Activated CD4-positive, alpha-beta T cell treated with anti-CD3 and anti-CD28 coated beads, Interleukin-2, amount 10 ng/mL, durations not matched to agents 24 days and 14 days (primary cell): ENCODE data around the gene FOXN3. TPM values are rescaled to one million over a fixed set of nuclear protein-coding genes. Genes with fewer than 3 reads are reported as not detected.
"Not testable (repeated sequence)": the region's sequence is repeated elsewhere in the genome, so short reads cannot be mapped to it uniquely, and the experiment has no call there.

Source experiments
- DNase-seq: peaks from one replicate; pipeline ENCODE4 v3.0.0; 2022
- H3K27ac Mint-ChIP-seq: one replicate; pipeline ENCODE4 v1.8.0; 2022; ENCODE audit warnings: mild to moderate bottlenecking, mixed read lengths
- H3K27me3 Mint-ChIP-seq: one replicate; pipeline ENCODE4 v1.8.0; 2022; ENCODE audit warnings: mixed read lengths
- H3K36me3 Mint-ChIP-seq: one replicate; pipeline ENCODE4 v1.8.0; 2022; ENCODE audit warnings: low read depth, mild to moderate bottlenecking, mixed read lengths
- H3K4me1 Mint-ChIP-seq: one replicate; pipeline ENCODE4 v1.8.0; 2021; ENCODE audit warnings: mixed read lengths
- H3K4me3 Mint-ChIP-seq: one replicate; pipeline ENCODE4 v1.8.0; 2022; ENCODE audit warnings: mild to moderate bottlenecking, moderate library complexity, mixed read lengths
- H3K9me3 Mint-ChIP-seq: one replicate; pipeline ENCODE4 v1.8.0; 2021; ENCODE audit warnings: mixed read lengths
- intact Hi-C: fragments of 100-400 bp; cut with micrococcal nuclease; formaldehyde crosslinking; loops from one replicate; pipeline ENCODE4 v1.15.1; 2023
- total RNA-seq: library from RNA; stranded (reverse); gene quantifications from 2 replicates; pipeline ENCODE4 v1.2.3, GENCODE V29; 2022

FOXN3 gene
- total RNA-seq, 1 donor from 2014 or later: 80.0 TPM

DNA sequence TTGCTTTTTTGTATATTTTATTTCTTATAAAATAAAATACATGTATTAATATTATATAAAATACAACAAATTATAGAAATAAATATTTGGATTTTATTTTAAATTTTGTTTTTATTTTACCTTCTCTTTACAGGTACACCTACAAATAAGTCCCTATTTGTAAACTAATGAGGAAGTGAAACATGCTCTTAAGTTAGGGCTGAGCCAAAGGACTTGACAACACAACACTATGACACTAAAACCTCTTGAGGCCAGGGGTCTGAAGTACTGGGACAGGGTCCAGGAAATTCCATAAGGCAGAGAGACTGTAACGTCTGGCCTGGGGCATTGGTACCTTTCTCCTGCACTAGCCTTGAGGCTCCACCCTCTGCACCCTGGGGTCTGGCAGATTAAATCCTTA is 293.2 kb downstream of the FOXN3 start:
- Mint-ChIP-seq H3K36me3 (no peaks in the 10 kb centered on the region), H3K4me3 (no peak overlapping the region), H3K9me3 (peaks cover 8% of the 10 kb centered on the region), H3K27me3 (peaks cover 4% of the 10 kb centered on the region), H3K27ac (no peak overlapping the region), H3K4me1 (no peaks in the 10 kb centered on the region)
- intact Hi-C loops: no loop called here
- no peak for DNase-seq

DNA sequence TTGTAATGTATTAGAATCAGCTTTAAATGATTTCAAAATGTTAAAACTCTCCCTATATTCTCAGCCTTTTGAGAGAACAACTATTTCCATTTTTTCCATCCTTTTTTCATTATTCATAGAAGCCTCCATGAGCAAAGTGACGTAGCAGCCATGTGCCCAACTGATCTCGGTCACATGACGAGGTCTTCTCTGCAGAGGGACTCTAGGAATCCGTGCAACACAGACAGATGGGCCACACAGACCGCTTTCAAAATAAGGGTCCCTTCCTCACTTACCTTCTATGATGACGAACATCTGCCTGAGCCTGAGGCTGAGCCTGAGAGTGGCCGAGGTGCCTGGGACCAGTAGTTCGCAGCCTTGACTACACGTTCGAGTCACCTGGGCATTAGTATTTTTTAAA is 293.8 kb downstream of the FOXN3 start:
- intact Hi-C loops: no loop called here
- no peaks in the 10 kb centered on the region for H3K36me3 Mint-ChIP-seq
- H3K4me3 Mint-ChIP-seq: no peak overlapping the region

DNA sequence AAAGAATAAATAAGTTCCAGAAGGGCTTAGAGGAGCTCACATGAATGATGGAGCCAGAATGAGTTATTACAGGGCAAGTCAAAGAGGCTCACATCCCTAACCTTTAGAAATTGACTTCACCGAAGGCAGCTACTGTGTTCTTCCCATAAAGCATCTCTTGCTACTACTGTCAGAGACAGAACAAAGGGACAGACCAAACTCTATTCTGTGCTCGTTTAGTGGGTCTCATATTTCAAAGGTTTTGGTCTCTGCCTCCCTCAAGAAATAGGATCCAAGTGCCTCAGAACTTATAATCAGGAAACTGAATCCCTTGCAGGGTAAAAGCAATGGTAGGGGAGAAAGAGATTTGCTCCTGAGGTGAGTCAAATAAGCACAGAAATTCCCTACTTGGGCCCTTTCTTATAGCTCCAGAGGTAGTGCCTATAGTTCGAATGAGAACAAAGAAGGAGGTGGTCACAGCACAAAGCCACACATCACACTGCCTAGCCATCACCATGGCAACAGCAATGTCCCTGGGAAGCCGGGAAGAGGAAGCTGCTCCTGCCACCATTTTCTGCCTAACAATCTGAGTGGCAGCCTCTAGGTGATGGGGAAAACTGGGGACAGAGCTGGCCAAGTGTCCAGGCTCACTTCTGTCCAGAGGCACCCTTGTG is 294.9 kb downstream of the FOXN3 start:
- Mint-ChIP-seq H3K4me1 (no peaks in the 10 kb centered on the region), H3K27ac (no peak overlapping the region), H3K4me3 (no peak overlapping the region), H3K27me3 (peaks cover 4% of the 10 kb centered on the region), H3K36me3 (no peaks in the 10 kb centered on the region), H3K9me3 (peaks cover 12% of the 10 kb centered on the region)
- intact Hi-C loops: no loop called here
- no peak for DNase-seq

More for the DNA sequence above, 293.8 kb downstream of the FOXN3 start:
- H3K27ac Mint-ChIP-seq: no peak overlapping the region
- peaks cover 12% of the 10 kb centered on the region for H3K9me3 Mint-ChIP-seq
- no peak for DNase-seq
- H3K27me3 Mint-ChIP-seq: peaks cover 4% of the 10 kb centered on the region
- H3K4me1 Mint-ChIP-seq: no peaks in the 10 kb centered on the region

DNA sequence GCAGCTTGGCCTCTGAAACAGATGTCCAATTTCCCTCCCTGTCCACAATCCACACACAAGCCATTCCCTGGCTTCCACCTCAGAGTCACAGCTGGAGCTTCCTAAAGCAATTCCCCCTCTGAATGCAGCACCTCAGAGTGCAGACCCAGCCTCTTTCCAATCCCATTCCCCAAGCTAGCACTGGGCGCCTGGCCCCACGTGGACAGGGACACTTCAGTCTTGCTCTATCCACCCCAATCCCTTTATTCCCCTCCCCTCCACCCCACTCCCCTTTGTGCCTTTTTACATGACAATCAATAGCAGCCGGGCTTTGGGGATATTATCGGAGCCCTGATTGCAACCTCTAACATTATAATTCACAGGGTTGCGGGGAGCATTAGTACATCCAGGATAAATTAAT is 300.0 kb downstream of the FOXN3 start:
- Mint-ChIP-seq H3K4me3 (no peak overlapping the region), H3K27ac (no peak overlapping the region), H3K4me1 (no peaks in the 10 kb centered on the region), H3K36me3 (no peaks in the 10 kb centered on the region), H3K27me3 (peaks cover 3% of the 10 kb centered on the region), H3K9me3 (peaks cover 12% of the 10 kb centered on the region)
- intact Hi-C loops: no loop called here
- DNase-seq: no peak

DNA sequence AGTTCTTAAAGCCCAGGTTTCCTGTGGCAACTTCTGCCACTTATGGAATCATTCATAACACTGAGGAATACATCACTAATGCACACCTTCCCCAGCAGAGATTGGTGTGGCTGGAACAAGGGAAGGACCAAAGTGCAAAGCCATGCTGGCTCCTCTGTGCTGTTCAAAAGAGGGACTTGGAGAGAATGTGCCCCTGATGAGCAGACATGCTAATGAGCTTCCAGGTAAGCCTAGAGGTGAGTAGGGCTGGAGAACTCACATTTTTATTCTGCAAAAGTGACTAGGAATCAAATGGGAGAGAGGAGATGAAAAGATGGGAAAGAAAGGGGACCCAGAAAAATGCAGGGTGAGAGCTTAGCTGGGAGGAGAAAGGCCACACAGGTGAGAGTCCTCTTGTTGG is 302.9 kb downstream of the FOXN3 start:
- H3K4me3 Mint-ChIP-seq: no peak overlapping the region

DNA sequence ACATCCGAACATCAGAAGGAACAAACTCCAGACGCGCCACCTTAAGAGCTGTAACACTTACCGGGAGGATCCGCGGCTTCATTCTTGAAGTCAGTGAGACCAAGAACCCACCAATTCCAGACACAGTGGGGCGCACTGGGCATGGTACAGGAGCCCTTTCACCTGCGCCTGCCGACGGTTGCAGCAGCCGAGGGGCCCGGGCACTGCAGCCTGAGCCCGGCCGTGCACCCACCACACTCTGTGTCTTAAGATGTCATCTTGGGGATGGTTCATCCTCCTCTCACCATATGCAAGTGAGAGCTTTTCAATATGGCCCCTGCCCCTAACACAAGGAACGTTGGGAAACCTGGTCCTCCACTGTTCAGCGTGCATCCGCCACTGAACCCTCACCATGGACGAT is 304.3 kb downstream of the FOXN3 start:
- Mint-ChIP-seq H3K9me3 (no peaks in the 10 kb centered on the region), H3K36me3 (no peaks in the 10 kb centered on the region), H3K27me3 (peaks cover 3% of the 10 kb centered on the region), H3K4me3 (no peak overlapping the region), H3K4me1 (no peaks in the 10 kb centered on the region), H3K27ac (no peak overlapping the region)
- intact Hi-C loops: no loop called here
- DNase-seq: no peak

More for the DNA sequence above, 302.9 kb downstream of the FOXN3 start:
- intact Hi-C loops: no loop called here
- no peaks in the 10 kb centered on the region for H3K4me1 Mint-ChIP-seq
- H3K27me3 Mint-ChIP-seq: peaks cover 3% of the 10 kb centered on the region
- no peaks in the 10 kb centered on the region for H3K36me3 Mint-ChIP-seq
- no peak overlapping the region for H3K27ac Mint-ChIP-seq
- no peak for DNase-seq
- H3K9me3 Mint-ChIP-seq: peaks cover 6% of the 10 kb centered on the region

DNA sequence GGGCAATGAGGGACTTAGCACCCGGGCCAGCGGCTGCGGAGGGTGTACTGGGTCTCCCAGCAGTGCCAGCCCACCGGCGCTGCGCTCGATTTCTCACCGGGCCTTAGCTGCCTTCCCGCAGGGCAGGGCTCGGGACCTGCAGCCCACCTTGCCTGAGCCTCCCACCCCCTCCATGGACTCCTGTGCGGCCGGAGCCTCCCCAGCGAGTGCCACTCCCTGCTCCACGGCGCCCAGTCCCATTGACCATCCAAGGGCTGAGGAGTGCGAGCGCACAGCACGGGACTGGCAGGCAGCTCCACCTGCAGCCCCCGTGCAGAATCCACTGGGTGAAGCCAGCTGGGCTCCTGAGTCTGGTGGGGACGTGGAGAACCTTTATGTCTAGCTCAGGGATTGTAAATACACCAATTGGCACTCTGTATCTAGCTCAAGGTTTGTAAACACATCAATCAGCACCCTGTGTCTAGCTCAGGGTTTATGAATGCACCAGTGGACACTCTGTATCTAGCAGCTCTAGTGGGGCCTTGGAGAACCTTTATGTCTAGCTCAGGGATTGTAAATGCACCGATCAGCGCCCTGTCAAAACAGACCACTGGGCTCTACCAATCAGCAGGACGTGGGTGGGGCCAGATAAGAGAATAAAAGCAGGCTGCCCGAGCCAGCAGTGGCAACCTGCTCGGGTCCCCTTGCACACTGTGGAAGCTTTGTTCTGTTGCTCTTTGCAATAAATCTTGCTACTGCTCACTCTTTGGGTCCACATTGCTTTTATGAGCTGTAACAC is 305.1 kb downstream of the FOXN3 start:
- H3K4me1 Mint-ChIP-seq, H3K4me3 Mint-ChIP-seq, H3K27me3 Mint-ChIP-seq, intact Hi-C loops, DNase-seq, H3K27ac Mint-ChIP-seq, H3K9me3 Mint-ChIP-seq, H3K36me3 Mint-ChIP-seq: not testable (repeated sequence)

DNA sequence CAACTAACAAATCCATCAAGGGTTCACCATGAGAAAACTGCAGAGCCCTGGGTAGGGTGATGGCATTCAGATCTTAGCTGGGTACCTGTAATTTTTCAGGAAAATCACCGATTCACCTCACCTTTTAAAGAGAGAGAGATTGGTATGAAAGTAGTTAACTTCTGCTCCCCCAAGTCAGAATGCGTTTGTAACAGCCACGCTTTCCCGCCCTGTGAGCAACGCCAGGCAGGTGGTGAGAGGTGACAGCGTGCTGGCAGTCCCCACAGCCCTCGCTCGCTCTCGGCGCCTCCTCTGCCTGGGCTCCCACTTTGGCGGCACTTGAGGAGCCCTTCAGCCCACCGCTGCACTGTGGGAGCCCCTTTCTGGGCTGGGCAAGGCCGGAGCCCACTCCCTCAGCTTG is 305.8 kb downstream of the FOXN3 start:
- H3K36me3 Mint-ChIP-seq, H3K27ac Mint-ChIP-seq, H3K4me1 Mint-ChIP-seq, H3K9me3 Mint-ChIP-seq, H3K4me3 Mint-ChIP-seq, intact Hi-C loops, H3K27me3 Mint-ChIP-seq, DNase-seq: not testable (repeated sequence)

DNA sequence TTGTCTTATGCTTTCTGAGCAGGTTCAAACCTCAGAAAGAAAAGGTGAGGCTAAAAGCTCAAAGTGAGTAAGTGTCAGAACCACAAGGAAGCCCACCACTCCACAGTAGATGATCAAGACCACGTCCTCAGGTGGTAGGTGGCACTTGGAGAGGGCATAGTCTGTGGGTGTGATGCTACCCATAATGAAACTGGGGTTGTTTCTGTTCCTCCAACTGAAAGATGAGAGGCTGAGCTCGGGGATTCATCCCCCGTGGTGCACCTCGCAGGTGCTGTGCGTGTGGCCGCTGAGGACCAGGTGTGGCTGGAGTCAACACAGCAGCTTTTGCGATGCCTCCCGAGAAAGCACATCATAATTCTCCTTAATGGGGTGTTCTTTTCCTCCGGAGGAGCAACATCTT is 306.9 kb downstream of the FOXN3 start:
- DNase-seq: no peak
- Mint-ChIP-seq H3K4me1 (no peaks in the 10 kb centered on the region), H3K9me3 (peaks cover 4% of the 10 kb centered on the region), H3K4me3 (no peak overlapping the region), H3K27ac (no peak overlapping the region), H3K36me3 (no peaks in the 10 kb centered on the region), H3K27me3 (no peaks in the 10 kb centered on the region)
- intact Hi-C loops: no loop called here

DNA sequence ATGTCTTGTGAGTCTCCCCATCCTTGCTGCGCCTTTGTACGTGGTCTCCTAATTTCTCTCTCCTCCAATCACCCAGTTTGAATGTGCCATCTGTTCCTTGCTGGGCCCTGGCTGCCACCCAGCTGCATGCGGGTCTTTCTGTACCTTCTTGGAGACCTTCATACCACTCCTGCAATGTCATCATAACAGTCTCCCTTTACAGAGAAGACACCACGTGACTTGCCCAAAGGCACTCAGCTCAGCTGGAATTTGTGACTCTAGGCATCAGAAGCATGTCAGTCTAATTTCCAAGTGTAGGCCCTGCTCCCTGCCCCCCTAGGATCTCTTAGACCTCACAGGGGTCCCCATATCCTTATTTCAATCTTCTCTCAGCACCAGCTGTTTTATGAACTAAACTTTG is 308.4 kb downstream of the FOXN3 start:
- H3K4me1 Mint-ChIP-seq: no peaks in the 10 kb centered on the region
- intact Hi-C loops: no loop called here
- no peak overlapping the region for H3K27ac Mint-ChIP-seq
- peaks cover 4% of the 10 kb centered on the region for H3K9me3 Mint-ChIP-seq
- H3K27me3 Mint-ChIP-seq: peaks cover 4% of the 10 kb centered on the region
- no peak overlapping the region for H3K4me3 Mint-ChIP-seq
- DNase-seq: no peak
- no peaks in the 10 kb centered on the region for H3K36me3 Mint-ChIP-seq

DNA sequence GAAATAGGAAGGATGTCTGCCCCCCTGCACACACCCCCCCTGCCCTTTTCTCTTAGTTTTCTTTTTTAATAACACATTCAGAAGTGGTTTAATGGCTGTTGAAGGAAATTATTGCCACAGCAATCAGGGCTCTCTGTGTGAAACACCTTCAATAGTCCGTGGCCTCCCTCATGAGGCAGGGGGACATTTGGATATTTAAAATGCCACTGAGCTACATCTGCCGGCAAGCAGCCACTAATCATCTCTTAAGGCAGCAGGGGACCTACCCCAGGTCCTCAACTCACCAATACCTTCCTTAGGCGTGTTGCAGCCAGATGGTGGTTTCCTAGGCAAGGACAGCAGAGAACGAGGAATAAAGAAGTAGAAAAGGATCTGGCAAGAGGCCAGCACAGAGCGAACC is 309.4 kb downstream of the FOXN3 start:
- Mint-ChIP-seq H3K4me3 (no peak overlapping the region), H3K27me3 (peaks cover 9% of the 10 kb centered on the region), H3K36me3 (no peaks in the 10 kb centered on the region), H3K4me1 (no peaks in the 10 kb centered on the region), H3K27ac (no peak overlapping the region), H3K9me3 (peaks cover 4% of the 10 kb centered on the region)
- intact Hi-C loops: no loop called here
- DNase-seq: no peak
